Cortex of kidney (tissue), 1 donor: ENCODE data around the gene CALN1.
"Not testable (repeated sequence)": the region's sequence is repeated elsewhere in the genome, so short reads cannot be mapped to it uniquely, and the experiment has no call there.

Experiments
- DNase-seq: peaks from one replicate; lab custom pipeline; 2025; lab: John Stamatoyannopoulos, UW

CALN1 gene

DNA sequence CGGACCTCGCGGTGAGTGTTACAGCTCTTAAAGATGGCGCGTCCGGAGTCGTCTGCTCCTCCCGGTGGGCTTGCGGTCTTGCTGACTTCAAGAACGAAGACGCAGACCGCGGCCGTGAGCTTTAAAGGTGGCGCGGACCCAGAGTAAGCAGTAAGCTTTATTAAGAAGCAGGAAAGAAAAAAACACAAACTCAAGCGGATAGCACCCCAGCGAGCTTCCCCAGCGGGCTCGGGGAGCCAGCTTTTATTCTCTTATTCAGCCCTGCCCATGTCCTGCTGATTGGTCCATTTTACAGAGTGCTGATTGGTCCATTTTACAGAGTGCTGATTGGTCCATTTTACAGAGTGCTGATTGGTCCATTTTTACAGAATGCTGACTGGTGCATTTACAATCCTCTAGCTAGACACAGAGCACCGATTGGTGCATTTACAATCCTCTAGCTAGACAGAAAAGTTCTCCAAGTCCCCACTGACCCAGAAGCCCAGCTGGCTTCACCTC lies at the start of gene CALN1:
Gene CALN1 (minus strand): TSS at position 218 of the 498 bp plus-strand sequence.
- not testable (repeated sequence) for DNase-seq

DNA sequence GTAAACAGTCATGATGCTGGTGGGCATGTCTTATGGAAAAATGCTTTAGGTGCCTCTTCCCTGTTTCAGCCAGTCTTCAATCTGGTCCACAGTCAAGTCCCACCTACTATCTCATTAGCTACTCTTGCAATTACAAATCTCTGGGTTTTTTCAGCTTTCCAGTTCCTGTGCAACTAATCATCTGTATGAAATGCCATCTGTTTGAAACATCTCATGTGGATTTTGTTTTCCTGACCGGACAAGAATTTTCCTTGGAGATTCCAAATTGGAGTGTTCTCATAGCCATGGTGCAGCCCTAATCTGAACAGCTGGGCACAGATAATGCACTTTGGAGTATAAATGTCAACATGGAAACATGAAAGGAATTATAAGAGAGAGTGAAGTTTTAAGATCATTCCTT lies 41.3 kb upstream of the CALN1 start:
- no peak for DNase-seq

DNA sequence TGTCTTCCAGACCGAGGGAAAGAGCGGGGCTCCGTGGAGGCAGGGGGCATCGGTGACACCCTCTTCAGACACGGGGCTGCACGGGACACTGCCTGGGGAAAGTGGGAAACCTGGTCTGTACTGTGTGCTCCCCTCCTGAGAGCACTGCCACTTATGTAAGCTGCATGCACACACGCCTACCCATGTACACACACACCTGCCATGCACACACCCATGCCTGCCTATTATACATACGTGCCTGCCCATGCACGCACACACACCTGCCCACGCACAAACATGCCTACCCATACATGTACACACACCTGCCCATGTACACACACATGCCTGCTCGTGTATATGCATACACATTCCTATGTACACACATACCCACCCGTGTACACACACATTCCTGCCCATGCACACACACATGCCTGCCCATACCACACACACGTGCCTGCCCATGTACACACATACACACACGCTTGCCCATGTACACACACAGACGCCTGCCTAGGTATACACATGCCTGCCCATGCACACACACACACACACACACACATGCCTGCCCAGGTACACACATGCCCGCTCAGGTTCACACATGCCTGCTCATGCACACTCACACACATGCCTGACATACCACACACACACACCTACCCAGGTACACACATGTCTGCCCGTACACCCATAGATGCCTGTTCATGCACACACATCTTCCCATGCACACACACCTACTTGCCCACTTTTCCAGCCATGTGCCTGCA lies 35.5 kb upstream of the CALN1 start:
- DNase-seq: no peak

DNA sequence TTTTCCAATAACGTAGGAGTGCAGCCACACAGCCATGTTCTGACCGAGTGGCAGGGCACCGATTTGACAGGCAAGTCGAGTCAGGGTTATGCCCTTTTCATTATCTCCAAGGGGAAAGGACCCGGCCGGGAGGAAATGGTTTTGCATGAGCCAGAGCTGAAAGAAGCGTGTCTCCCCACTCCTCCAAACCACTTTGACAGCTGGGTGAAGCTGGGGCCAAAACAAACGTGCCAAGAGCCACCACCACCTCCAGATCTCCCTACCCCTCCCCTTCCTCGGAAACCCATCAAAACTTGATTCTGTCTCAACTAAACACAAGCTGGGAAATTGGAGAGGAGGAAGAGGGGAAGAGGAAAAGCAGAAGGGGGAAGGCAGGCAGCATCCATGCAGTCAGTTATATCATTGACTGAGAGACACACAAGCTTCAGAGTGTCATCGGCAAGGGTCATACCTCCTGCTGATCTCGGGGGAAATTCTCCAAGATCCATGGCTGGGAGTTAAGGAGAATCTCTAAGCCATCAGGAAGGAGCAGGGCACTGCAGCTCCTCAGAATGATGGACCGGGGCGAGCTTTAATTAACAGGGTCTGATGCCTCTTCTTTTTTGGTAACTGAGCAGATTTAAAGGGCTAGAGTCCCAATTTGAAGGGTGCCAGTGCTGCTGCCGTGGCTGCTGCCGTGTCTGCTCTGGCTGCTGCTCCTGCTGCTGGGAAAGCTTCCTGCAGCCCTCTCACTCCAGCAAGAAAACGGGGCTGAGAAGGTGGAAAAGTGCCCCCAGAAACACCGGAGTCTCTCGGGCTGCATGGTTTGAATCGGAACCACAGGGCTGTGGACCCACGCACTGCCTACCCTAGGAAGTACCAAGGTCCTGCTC lies 34.7 kb upstream of the CALN1 start:
- no peak for DNase-seq

DNA sequence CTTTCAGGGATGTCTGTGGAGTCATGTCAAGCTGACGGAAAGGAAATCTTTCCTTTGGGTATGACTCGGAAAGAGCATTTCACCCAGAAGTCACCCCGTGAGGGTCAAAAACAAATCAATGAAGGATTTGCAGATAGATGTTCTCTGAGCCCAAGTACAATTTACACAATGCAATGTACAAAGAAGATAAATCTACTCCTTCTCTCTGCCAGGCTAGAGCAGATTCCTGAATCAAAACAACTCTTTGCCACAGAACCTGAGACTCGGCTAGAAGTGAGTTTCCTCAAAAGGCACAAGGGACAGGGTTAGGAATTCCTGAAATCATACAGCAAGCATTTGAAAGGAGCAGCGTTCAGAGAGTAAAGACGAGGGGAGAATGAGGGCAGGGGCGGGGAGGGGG lies 34.0 kb upstream of the CALN1 start:
- DNase-seq: no peak

DNA sequence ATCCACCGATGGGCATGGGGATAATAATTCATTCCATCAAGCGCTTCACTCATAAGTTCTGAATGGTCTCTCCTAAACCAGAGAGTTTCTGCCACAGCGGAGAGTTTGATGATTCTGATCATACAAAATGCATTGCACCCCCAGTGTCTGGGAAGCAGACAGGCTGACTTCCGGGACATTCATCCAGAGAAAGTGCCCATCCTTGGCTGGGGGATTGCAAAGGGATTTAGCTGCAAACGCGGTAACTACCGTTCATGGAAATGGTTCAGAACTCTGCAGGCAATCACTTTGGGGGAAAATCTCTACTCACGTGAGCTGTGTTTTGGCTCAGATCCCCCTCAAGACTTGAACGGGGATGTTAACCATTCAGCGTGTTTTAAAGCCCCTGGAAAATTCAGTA lies 33.4 kb upstream of the CALN1 start:
- no peak for DNase-seq

DNA sequence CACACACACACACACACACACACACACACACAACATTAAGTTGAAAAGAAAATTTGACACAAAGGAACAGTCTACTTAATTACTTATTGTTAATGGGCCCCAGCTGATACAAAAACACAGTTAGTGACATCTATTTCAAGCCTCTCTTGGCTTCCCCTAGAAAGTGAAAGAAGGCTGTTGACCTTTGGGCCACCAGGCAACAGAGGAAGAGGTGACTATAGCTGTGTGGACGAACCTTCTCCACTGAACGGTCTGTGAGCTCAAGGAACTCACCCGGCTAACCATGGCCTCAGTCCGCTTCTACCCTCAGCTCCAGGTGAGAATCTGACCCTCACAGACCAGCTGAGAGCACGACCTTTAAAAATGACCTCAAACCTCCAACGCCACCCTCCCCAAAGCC lies 32.9 kb upstream of the CALN1 start:
- no peak for DNase-seq

DNA sequence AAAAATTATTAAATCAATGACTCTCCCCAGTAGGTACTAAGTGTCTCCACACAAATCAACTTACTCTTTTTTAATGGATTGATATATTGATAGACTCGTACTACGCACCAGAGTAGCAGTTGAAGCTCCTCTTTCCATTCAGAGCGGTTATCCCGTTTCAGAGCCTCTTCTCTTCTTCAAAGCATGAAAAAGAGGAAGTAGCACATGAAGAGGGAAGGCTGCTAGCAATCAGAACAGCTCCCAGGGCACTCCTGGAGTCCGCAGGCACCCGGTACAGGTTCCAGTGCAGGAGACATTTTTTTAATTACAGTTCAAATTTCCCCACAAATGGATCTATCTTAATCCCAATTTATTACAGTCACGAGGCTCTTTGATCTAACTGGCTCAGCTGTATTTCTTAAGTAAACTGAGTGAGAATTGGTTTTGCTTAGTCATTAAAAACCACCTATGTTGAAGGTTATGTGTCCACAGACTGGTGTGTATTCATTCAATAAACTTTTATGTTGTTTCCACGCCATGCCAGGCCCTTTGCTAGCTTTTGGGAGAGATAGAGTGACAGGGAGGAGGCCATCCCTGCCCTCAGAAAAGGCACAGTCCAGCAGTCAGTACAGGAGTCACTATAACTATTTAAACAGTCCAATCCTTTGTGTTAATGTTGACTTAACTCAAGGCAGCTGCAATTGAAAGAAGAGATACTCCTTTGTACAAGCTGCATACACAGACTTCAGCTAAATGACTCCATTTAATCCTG lies 32.1 kb upstream of the CALN1 start:
- DNase-seq: no peak

DNA sequence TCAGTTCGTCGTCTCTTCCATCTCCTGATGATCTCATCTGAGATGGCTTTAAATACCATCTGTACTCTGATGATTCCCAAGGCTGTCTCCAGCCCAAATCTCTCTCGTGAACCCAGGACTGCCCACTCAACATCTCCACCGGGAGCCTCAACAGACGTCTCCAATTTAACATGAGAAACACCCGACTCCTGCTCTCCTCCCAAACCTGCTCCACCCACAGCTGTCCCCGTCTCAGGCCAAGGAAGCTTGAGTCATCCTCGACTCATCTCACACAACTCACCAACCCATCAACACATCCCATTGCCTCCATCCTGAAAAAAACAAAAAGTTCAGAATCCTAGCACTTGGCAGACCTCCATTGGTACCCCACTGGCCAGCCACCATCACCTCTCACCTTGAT lies 29.7 kb upstream of the CALN1 start:
- DNase-seq: no peak

DNA sequence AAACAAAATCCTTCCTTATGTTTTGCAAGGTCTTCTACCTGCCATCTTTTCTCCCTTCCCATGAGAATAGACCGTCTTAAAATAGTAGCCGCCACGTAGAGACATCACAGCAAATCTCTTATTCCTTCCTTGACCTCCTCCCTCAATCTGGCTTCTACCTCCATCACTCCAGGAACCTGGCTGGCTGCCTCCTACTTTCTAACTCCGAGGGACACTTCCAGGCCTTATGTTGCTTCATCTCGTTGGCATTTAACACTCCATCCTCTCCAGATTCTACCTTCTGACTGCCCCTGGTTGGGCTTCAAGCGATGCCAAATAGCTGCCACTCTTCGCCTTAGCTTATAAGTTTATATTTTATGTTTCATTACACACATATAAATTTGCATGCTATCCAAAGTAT lies 26.4 kb upstream of the CALN1 start:
- no peak for DNase-seq

DNA sequence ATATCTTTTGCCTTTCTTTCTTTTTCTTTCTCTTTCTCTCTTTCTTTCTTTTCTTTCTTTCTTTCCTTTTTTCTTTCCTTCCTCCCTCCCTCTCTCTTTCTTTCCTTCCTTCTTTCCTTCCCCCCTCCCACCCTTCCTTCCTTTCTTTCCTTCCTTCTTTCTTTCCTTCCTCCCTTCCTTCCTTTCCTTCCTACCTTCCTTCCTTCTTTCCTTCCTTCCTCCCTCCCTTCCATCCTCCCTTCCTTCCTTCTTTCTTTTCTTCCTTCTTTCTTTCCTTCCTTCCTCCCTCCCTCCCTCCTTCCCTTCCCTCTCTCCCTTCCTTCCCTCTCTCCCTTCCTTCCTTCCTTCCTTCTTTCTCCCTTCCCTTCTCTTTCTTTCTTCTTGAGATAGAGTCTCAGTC lies 25.5 kb upstream of the CALN1 start:
- DNase-seq: no peak

DNA sequence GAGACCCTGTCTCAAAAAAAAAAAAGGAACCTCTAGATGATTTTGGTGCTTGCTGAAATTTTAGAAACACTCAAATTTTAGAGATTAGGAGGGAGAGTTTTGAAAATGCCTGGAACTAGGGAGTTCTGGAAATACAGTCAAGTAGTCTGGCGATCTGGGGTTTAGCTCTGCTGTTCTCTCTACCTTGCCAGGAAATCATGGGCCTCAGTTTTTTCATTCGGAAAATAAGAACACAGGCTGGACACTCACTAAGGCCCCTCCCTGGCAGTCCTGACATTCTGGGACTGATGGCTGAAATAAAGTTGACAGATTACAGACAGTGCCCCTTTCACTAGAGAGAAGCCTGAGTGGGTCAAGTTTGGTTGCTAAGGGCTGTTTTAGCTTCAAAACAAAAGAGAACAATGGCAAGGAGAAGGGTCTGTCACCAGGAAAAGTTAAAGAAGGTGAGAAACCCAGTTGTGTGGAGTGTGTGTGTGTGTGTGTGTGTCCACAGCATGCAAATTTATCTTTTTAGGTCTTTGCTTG lies 25.0 kb upstream of the CALN1 start:
- no peak for DNase-seq

DNA sequence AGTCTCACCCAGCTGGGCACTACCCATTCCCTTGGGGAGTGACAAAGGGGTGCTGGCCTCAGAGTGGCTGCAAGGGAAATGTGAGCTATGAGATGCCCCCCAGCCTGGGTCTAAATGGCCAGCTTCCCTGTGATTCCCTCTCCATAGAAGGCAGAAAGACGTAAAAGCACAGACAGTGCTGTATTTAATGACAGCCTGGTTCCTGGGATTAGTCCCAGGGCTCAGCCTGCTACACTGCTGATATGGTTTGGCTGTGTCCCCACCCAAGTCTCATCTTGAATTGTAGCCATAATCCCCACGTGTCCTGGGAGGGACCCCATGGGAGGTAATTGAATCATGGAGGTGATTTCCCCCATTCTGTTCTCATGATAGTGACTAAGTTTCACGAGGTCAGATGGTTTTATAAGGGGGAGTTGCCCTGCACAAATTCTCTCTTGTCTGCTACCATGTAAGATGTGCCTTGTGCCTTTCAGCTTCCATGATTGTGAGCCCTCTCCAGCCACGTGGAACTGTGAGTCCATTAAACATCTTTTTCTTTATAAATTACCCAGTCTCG lies 23.9 kb upstream of the CALN1 start:
- DNase-seq: no peak

DNA sequence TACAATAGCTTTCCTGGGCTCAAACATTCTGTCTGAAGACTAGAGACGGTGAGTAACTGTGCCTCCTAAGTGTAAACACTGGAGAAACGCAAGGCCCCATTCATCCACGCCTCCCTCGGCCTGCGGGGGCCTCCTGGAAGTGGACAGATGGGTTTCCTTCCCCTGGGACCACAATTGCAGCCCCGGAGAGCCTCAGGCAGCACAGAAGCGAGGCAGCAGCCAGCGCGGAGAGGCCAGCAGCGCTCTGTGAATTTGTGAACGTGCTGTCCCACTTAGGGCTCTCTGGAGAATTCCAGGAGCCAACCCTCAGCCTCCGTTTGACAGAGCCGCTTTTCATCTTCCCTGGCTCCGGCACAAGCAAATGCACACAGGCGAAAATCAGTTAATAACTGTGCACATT lies 23.2 kb upstream of the CALN1 start:
- DNase-seq: no peak

DNA sequence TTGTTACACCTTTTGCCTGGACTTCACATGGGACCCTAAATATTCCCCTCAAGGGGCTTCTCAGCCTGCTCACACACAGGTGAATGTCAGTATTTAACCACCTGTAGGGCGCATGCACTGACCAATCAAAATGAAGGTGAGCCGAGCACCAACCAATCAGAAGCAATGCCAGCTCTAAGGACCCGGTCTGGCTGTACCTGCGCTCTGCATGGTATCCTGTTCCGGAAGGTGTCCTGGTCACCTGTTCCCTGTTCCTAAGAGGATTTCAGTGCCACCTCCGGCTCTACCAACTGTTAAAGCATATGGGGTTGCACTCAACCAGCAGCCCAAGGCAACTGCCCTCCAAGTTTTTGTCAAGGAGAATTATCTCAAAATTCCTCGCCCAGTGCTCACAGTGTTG lies 18.4 kb upstream of the CALN1 start:
- DNase-seq: no peak

DNA sequence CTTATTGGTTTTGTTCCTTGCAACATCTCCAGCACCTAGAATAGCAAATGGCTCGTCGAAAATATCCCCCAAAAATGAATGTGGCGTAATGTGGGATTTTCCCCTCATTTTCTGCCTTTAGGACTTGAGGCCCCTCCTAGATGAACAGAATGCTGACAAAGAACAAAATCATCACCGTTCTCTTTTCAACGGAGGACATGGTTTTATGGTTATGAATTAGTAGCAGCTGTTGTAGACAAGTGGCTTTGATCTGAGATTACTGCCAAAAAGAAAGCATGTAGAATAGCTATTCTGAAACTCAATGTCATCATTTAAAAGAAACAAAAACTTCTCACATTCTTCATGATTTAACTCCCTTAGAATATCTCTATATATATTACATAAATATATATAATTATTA lies 17.2 kb upstream of the CALN1 start:
- DNase-seq: no peak

DNA sequence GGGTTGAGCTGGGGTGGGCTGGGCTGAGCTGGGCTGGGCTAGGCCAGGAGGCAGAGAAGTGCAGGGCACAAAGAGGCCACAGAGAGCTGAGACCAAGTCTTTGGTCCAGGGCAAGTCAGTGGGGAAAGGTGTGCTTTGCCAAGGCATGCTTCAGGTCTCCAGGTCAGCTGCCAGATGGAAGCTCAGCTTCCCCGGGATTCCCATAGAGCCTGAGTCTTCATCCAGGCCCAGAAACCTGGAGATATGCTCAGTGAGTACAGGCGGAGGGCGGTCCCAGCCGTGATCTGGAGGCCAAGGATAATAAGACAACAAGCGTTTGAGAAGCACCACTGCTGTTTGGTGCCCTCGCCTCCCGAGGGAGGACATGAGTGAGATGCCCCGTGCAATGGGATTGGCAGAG lies 4.7 kb upstream of the CALN1 start:
- no peak for DNase-seq

DNA sequence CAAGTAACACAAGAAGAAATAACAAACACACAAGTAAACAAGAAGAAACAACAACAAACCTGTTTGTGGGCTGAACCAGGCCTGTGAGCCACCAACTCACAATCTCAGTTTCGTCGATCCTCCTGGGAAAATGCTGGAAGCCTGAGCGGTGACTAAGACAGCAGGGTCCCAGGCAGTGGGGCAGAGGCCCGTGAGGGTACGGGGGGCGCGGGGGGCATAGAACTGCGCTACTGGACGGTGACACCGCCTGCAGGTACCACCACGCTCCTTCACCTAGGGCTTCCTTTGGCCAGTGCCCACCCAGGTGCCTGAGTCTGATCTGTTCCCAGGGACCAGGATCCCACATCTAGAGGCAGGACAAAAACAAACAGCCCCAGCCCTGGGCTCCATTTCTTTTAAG lies 3.4 kb upstream of the CALN1 start:
- no peak for DNase-seq

DNA sequence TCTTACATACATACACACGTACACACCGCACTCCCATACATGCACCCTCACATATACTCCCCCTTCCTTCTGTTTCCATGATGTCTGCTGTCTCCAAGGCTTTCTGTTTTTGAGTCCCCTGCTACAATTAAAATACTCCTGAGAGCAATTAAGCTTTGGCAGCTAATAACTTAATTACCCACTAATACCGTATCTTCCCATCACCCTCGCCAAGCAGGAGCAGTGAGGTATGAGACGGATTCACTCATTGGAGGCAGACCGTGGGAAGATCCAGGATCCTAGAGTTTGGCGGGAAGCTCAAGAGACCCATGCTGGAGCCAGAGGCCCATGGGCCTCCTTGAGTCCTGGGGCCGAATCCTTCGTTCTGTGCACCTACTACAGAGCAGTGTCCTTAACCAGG lies 1.7 kb upstream of the CALN1 start:
- DNase-seq: no peak

DNA sequence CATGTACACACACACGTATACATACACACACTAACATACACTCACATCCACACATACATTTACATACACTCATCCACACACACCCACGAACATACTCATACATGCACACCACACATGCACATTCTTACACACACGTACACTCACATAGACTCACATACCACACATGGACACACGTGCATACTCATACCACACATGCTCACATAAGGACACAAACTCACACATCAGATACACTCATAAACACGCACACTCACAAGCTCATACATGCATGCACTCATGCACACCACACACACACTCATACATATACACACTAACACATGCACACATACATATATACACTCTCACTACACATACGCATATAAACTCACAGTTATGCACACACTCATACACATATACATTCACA lies 1.2 kb upstream of the CALN1 start:
- no peak for DNase-seq

DNA sequence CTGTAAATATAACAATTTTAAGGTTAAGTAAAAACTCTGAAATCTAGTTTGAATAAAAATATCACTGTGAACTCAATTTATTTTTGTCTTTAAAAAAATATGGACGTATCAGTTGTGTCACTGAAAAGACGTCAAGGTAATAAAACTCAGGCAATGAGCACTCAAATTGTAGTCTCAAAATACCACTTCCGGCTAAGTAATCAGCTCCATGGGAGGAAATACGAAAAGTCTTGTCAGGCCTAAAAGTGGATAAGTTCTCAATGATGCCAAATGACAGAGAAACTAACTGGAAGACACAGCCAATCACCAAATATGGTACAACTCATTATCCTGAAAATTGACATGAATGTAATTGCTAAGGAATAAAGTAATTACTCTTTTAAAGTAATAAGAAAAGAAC lies 719 bp downstream of the CALN1 start:
- no peak for DNase-seq

DNA sequence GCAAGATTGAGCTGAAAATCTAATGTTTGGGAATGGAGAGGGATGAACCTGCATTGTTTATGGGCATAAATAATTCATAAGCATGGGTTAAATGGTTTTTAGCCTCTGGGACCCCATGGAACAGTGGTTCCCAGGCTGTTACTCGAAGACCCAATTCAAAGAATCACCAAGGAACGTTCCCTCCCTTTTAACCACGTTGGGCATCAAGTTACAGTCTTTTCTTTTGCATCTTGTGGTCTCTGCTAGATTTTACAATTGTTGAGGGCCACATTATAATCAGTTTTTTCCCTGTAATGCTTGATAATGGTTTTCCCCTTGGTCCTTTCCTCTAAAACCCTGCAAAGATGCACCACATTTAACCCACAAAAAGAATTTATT lies 2.5 kb downstream of the CALN1 start:
- DNase-seq: no peak
